Measurements from ENCODE around the gene DMRT3. TPM values are rescaled to one million over a fixed set of nuclear protein-coding genes. Genes with fewer than 3 reads are reported as not detected.

DMRT3 gene
- polyA plus RNA-seq, 3 donors: not detected

DNA sequence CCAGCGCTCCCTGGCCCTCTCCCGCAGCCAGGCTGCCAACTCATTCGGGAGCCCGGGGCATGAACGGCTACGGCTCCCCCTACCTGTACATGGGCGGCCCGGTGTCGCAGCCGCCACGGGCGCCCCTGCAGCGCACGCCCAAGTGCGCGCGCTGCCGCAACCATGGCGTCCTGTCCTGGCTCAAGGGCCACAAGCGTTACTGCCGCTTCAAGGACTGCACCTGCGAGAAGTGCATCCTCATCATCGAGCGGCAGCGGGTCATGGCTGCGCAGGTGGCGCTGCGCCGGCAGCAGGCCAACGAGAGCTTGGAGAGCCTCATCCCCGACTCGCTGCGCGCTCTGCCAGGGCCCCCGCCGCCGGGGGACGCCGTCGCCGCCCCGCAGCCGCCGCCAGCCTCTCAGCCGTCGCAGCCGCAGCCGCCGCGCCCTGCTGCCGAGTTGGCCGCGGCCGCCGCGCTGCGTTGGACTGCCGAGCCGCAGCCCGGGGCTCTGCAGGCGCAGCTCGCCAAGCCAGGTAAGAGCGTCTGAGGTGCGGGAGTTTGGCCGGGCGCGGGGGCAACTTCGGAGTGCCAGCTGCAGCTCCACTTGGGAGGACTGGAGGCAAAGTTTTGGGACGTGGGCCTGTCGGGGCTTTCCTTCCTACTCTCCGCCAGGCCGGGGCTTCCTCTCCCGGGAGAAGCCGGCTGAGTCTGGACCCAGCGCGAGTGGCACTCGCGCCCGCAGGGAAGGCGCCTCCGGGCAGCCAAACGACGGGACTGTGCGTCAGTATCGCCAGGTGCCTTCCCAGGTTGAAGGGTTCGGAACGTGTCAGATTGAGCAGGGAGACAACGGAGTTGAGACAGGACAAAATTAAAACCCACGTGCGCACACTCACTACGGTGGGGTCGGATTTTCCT lies 735 bp downstream of the DMRT3 start:
- H3K9me3 Mint-ChIP-seq: peaks cover 0 to 34% (median 19%) of the 10 kb centered on the region in 7 donors
- peaks cover 0 to 58% of the 10 kb centered on the region in 2 donors for H3K9me3 ChIP-seq (replicated peaks in 1 of 2; ENCODE audit: control insufficient read depth in 1 of 2, insufficient read depth in 1 of 2, low read length in 2 of 2)
- TF ChIP-seq, protein P1, sequence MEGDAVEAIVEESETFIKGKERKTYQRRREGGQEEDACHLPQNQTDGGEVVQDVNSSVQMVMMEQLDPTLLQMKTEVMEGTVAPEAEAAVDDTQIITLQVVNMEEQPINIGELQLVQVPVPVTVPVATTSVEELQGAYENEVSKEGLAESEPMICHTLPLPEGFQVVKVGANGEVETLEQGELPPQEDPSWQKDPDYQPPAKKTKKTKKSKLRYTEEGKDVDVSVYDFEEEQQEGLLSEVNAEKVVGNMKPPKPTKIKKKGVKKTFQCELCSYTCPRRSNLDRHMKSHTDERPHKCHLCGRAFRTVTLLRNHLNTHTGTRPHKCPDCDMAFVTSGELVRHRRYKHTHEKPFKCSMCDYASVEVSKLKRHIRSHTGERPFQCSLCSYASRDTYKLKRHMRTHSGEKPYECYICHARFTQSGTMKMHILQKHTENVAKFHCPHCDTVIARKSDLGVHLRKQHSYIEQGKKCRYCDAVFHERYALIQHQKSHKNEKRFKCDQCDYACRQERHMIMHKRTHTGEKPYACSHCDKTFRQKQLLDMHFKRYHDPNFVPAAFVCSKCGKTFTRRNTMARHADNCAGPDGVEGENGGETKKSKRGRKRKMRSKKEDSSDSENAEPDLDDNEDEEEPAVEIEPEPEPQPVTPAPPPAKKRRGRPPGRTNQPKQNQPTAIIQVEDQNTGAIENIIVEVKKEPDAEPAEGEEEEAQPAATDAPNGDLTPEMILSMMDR (IDR thresholded peaks at IDR 0.05): no peak
- no peak overlapping the region for H3K27ac ChIP-seq (ENCODE audit: low read depth in 1 of 2, low read length in 2 of 2)
- H3K36me3 ChIP-seq (replicated peaks in 1 of 2; ENCODE audit: control insufficient read depth in 1 of 2, insufficient read depth in 2 of 2, low read length in 2 of 2): no peaks in the 10 kb centered on the region
- H2AFZ ChIP-seq (ENCODE audit: insufficient read depth, low read depth, low read length, poor library complexity, severe bottlenecking): no peak overlapping the region
- H3K4me3 ChIP-seq (replicated peaks in 1 of 3; ENCODE audit: low read depth in 2 of 3, low read length in 3 of 3): no peak overlapping the region
- H3K36me3 Mint-ChIP-seq: peaks cover 4 to 27% of the 10 kb centered on the region in 2 donors
- intact Hi-C loops (cut with micrococcal nuclease): no loop called here
- H4K20me1 ChIP-seq (ENCODE audit: insufficient read depth, low read length): no peaks in the 10 kb centered on the region
- H3K4me3 Mint-ChIP-seq: peak overlapping the region in 1 of 2 donors; percentile 82
- H3K27me3 ChIP-seq (ENCODE audit: control insufficient read depth in 2 of 2, insufficient read depth in 2 of 2, low read length in 2 of 2): peaks cover 92 to 94% of the 10 kb centered on the region in 2 donors
- H3K9ac ChIP-seq (ENCODE audit: insufficient read depth, low read length, poor library complexity, severe bottlenecking): no peak overlapping the region
- peaks cover 90 to 98% (median 94%) of the 10 kb centered on the region in 3 donors for H3K27me3 Mint-ChIP-seq (ENCODE audit: low read depth in 3 of 3)
- H3K79me2 ChIP-seq (ENCODE audit: insufficient read depth, low read length): no peaks in the 10 kb centered on the region
- H3K4me1 ChIP-seq (ENCODE audit: control insufficient read depth in 1 of 2, insufficient read depth in 2 of 2, low read length in 2 of 2): peaks cover 20 to 40% of the 10 kb centered on the region in 2 donors
- peaks cover 55% of the 10 kb centered on the region for H3K4me1 Mint-ChIP-seq
- whole genome bisulfite sequencing (ENCODE audit: insufficient coverage): 1% methylated on average over 85 of the region's 92 CpGs
- DNase-seq: no peak
- peak overlapping the region; percentile 23 for H3K4me2 ChIP-seq (replicated peaks; ENCODE audit: extremely low read depth, low read length, poor library complexity, severe bottlenecking)
- H3K27ac Mint-ChIP-seq: no peak overlapping the region

DNA sequence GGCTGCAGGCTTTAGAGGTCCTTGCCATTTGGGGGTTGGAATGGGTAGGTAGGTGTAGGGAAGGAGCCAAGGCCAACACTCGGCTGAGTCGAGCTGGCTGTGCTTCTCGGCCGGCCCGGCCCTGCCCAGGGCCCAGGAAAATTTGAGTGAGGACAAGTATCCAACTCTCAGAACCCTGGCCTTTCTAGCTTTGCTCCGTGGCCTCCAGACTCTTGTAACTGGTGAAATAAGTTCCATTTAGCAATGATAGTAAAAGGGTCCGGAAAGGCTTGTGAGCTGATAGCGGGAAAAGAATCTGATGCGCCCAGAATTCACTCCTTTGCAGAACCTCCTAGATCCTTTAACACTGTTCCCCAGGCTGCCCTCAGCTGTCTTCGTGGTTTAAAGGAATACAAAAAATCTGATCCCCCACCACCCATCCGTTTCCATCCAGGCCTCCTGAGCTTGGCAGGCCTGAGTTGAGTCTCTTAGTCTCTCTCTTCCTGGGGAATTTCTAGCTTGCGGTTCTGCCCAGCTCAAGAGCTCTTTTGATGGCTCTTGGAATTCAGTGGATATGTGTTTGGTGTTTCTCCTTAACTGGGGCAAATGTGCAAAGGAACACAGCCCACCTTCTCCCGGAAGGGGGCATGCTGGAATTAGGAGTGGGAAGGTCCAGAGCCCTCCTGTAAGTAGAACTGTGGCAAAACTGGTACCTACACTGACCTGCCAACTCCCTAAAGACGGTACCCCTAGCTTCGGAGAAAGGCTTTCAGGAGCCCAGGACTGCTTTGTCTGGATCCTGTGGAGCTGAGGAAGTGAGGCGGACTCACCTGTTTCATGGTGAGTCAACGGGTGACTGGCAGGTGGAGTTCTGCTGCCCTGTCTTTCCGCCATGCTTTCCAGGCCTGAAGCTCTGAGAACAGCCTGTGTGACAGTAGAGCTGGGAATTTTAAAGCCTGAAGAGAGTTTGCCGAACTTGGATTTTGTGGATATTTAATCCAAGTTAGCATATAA lies 1.7 kb downstream of the DMRT3 start:
- no peak overlapping the region for H3K4me2 ChIP-seq (replicated peaks; ENCODE audit: extremely low read depth, low read length, poor library complexity, severe bottlenecking)
- no peaks in the 10 kb centered on the region for H3K36me3 ChIP-seq (replicated peaks in 1 of 2; ENCODE audit: control insufficient read depth in 1 of 2, insufficient read depth in 2 of 2, low read length in 2 of 2)
- H3K79me2 ChIP-seq (ENCODE audit: insufficient read depth, low read length): no peaks in the 10 kb centered on the region
- Mint-ChIP-seq H3K27ac (no peak overlapping the region), H3K36me3 (peaks cover 3 to 28% of the 10 kb centered on the region in 2 donors), H3K27me3 (ENCODE audit: low read depth in 3 of 3) (peaks cover 91 to 98% (median 94%) of the 10 kb centered on the region in 3 donors), H3K4me1 (peaks cover 47% of the 10 kb centered on the region), H3K9me3 (peaks cover 0 to 33% (median 16%) of the 10 kb centered on the region in 7 donors), H3K4me3 (peak overlapping the region in 1 of 2 donors; percentile 82)
- H4K20me1 ChIP-seq (ENCODE audit: insufficient read depth, low read length): no peaks in the 10 kb centered on the region
- H3K9ac ChIP-seq (ENCODE audit: insufficient read depth, low read length, poor library complexity, severe bottlenecking): no peak overlapping the region
- DNase-seq: no peak
- peaks cover 0 to 56% of the 10 kb centered on the region in 2 donors for H3K9me3 ChIP-seq (replicated peaks in 1 of 2; ENCODE audit: control insufficient read depth in 1 of 2, insufficient read depth in 1 of 2, low read length in 2 of 2)
- no peak overlapping the region for H3K27ac ChIP-seq (ENCODE audit: low read depth in 1 of 2, low read length in 2 of 2)
- H3K4me1 ChIP-seq (ENCODE audit: control insufficient read depth in 1 of 2, insufficient read depth in 2 of 2, low read length in 2 of 2): peaks cover 11 to 30% of the 10 kb centered on the region in 2 donors
- intact Hi-C loops (cut with micrococcal nuclease): no loop called here
- WGBS (ENCODE audit: insufficient coverage): 14% methylated on average over 11 of the region's 19 CpGs
- TF ChIP-seq, protein P1 (IDR thresholded peaks at IDR 0.05): no peak
- no peak overlapping the region for H3K4me3 ChIP-seq (replicated peaks in 1 of 3; ENCODE audit: low read depth in 2 of 3, low read length in 3 of 3)
- H2AFZ ChIP-seq (ENCODE audit: insufficient read depth, low read depth, low read length, poor library complexity, severe bottlenecking): no peak overlapping the region
- peaks cover 92 to 94% of the 10 kb centered on the region in 2 donors for H3K27me3 ChIP-seq (ENCODE audit: control insufficient read depth in 2 of 2, insufficient read depth in 2 of 2, low read length in 2 of 2)
